BJ (cell line): Measurements from ENCODE around the gene TRIM66. TPM values are rescaled to one million over a fixed set of nuclear protein-coding genes. Genes with fewer than 3 reads are reported as not detected.

ENCODE experiments used
- CTCF ChIA-PET: fragments of 350-600 bp; formaldehyde crosslinking; extraction: SDS; loops from one replicate; lab custom pipeline; 2021; ENCODE audit warnings: antibody characterized with exemption, inconsistent platforms; lab: Yijun Ruan, JAX
- POLR2A ChIA-PET: fragments of 300-600 bp; sonication (Branson Sonifier 250); formaldehyde crosslinking; extraction: SDS; loops from one replicate; lab custom pipeline; 2021; ENCODE audit warnings: antibody characterized with exemption; lab: Charles Lee
- DNase-seq: peaks from one replicate; pipeline ENCODE4 v3.0.0-alpha.2; 2011; ENCODE audit warnings: low read depth
- H3K27me3 ChIP-seq: 2 replicates; pipeline ENCODE4 v1.6.0; 2011; ENCODE audit warnings: low read length; ENCODE audit not compliant: control insufficient read depth, insufficient read depth
- H3K36me3 ChIP-seq: 2 replicates; pipeline ENCODE4 v1.5.1; 2011; ENCODE audit warnings: low read length; ENCODE audit not compliant: control insufficient read depth, insufficient read depth
- H3K4me3 ChIP-seq: 2 replicates; pipeline ENCODE4 v1.5.1; 2011; ENCODE audit warnings: low read depth, mild to moderate bottlenecking, control low read depth, low read length
- CTCF ChIP-seq: IDR thresholded peaks from 2 replicates; pipeline ENCODE4 v1.5.1; 2011; ENCODE audit warnings: low read depth, mild to moderate bottlenecking, control low read depth, inconsistent platforms, low read length, moderate library complexity; ENCODE audit not compliant: insufficient read depth
- polyA plus RNA-seq: library from polyadenylated mRNA; depleted of rRNA; stranded (reverse); fragments of >200 nt; gene quantifications from 2 replicates; pipeline ENCODE4 v1.2.3, GENCODE V29; 2011

The TRIM66 gene
- polyA plus RNA-seq, 1 experiment: 5.6 TPM

DNA sequence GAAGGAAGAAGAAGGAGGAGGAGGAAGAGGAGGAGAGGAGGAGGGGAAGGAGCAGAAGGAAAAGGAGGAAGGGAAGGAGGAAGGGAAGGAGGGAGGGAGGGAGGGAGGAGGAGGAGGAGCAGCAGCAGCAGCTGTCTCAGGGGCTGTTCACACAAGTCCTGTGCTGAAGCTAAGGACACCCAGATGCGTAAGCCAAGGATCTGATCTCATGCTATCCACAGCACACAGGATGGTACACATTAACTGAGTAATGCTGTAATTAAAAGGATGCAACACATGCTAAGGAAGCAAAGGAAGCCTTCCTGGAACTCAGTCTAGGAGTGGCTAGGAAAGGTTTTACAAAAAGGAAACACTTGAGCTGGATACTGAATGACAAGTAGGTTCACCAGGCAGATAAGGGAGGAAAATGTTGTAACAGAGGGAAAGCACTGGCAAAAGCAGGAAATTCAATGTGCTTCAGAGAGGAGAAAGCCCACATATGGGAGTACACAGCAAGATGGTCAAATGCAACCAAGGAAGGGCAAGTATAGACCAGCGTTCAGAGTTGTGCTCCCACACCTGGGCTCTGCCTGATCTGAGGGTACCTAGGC is 32.0 kb downstream of the TRIM66 start:
- POLR2A ChIA-PET: no interaction called here
- TF ChIP-seq CTCF: no peak
- CTCF ChIA-PET: interaction anchor here (0.6 to 2.3 kb wide), 3 partner anchors 12 to 387 kb away, joined by 3 to 6 read pairs (median 4); partner anchors contain the start of gene LMO1
- no peaks in the 10 kb centered on the region for H3K27me3 ChIP-seq
- DNase-seq: peak; percentile 21
- H3K36me3 ChIP-seq: peaks cover 6% of the 10 kb centered on the region
- no peak overlapping the region for H3K4me3 ChIP-seq

GRCh38 chr11:8649361-8649760 is 33.1 kb downstream of the TRIM66 start:
- DNase-seq: no peak
- peaks cover 7% of the 10 kb centered on the region for H3K36me3 ChIP-seq
- H3K4me3 ChIP-seq: no peak overlapping the region
- no peaks in the 10 kb centered on the region for H3K27me3 ChIP-seq
- ChIA-PET POLR2A (no interaction called here), CTCF (interaction anchor here (0.6 to 1.7 kb wide), 5 partner anchors 10 to 474 kb away, joined by 3 to 5 read pairs (median 3); partner anchors contain the start of gene LMO1)
- no peak for TF ChIP-seq CTCF

GRCh38 chr11:8646873-8647272 is 35.6 kb downstream of the TRIM66 start:
- DNase-seq: no peak
- POLR2A ChIA-PET: no interaction called here
- no peaks in the 10 kb centered on the region for H3K27me3 ChIP-seq
- peaks cover 7% of the 10 kb centered on the region for H3K36me3 ChIP-seq
- H3K4me3 ChIP-seq: no peak overlapping the region
- CTCF ChIA-PET: interaction anchor here (0.7 kb wide), 1 partner anchor 624 kb away, joined by 3 read pairs; no protein-coding TSS in a partner anchor
- TF ChIP-seq CTCF: no peak

DNA sequence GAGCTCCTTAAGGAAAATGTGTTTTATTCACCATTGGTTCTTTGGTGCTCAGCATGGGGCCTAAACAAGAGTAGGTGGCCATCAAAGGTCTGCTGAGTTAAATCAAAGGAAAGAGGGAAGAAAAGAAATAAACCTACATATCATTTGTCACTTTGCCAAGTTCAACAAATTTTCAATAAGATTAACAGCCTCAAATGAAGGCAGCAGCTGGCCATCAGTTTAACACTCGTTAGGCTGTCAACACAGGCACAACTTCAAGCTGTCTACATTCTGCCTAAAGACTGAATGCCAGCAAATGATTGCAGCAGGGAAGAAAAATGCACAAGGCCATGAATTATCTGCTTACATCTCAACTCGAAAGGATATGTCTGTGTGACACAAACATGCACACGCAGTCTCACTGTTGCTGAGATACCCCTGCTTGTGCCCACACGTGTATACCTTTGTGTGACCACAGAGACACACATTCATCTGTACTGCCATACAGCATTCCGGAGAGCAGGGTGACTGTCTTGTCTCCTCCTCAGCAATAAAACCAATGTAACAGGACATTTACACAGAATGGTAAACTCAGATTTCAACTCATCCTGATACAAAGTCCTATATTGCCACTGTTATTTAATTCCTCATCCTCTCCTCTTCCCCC is 40.1 kb downstream of the TRIM66 start:
- no peak for TF ChIP-seq CTCF
- CTCF ChIA-PET: interaction anchor here (0.6 kb wide), 1 partner anchor 1971 kb away, joined by 3 read pairs; no protein-coding TSS in a partner anchor
- POLR2A ChIA-PET: no interaction called here
- Histone ChIP-seq H3K27me3 (no peaks in the 10 kb centered on the region), H3K36me3 (peaks cover 11% of the 10 kb centered on the region), H3K4me3 (no peak overlapping the region)
- no peak for DNase-seq

- H3K27me3 ChIP-seq: no peaks in the 10 kb centered on the region
- no peak for TF ChIP-seq CTCF
- DNase-seq: no peak
- peaks cover 9% of the 10 kb centered on the region for H3K36me3 ChIP-seq
- H3K4me3 ChIP-seq: no peak overlapping the region
- ChIA-PET CTCF (interaction anchor here (0.6 to 1.0 kb wide), 2 partner anchors 9 to 1972 kb away, joined by 3 to 4 read pairs; no protein-coding TSS in a partner anchor), POLR2A (interaction anchor here (0.7 kb wide), 1 partner anchor 10 kb away, joined by 5 read pairs; no protein-coding TSS in a partner anchor)
These were observed 41.1 kb downstream of the TRIM66 start for GRCh38 chr11:8641332-8641731.
